ENCODE data around the gene C19orf85. TPM values are rescaled to one million over a fixed set of nuclear protein-coding genes. Genes with fewer than 3 reads are reported as not detected.
A peak's percentile ranks its signal among the peaks of the same experiment; 100 is the strongest.

The C19orf85 gene
- total and polyA plus RNA-seq, 2 donors, result 0.51 TPM; not detected in 1

GRCh38 chr19:55461974-55462626 is 2.5 kb downstream of the C19orf85 start:
- Histone ChIP-seq H3K4me1 (ENCODE audit: insufficient read depth) (peaks cover 2% of the 10 kb centered on the region), H3K36me3 (ENCODE audit: insufficient read depth) (no peaks in the 10 kb centered on the region), H3K27ac (ENCODE audit: low read depth) (no peak overlapping the region), H3K4me3 (ENCODE audit: low read depth, low read length) (peak overlapping the region; percentile 52)
- 10% methylated on average over 27 of the region's 27 CpGs for WGBS
- no peak for DNase-seq (ENCODE audit: extremely low spot score)

- peak within 1 kb of the TSS; percentile 80 for H3K4me3 ChIP-seq (ENCODE audit: low read depth, low read length)
- WGBS, result 1% methylated on average over 54 of the region's 54 CpGs
- peak within 1 kb of the TSS; percentile 78 for H3K27ac ChIP-seq (ENCODE audit: low read depth)
- peaks cover 2% of the 10 kb centered on the region for H3K4me1 ChIP-seq (ENCODE audit: insufficient read depth)
- H3K36me3 ChIP-seq (ENCODE audit: insufficient read depth), result no peaks in the 10 kb centered on the region
- DNase-seq (ENCODE audit: extremely low spot score), result peak; percentile 99
These were observed 3.1 kb downstream of the C19orf85 start, which contains the start of gene ISOC2 for GRCh38 chr19:55461259-55461973. ISOC2 (minus strand) TSS chr19:55461642; CDS start chr19:55456486, 5,156 bp downstream.

GRCh38 chr19:55460670-55461258 is 3.8 kb downstream of the C19orf85 start:
- H3K4me3 ChIP-seq (ENCODE audit: low read depth, low read length), result peak overlapping the region; percentile 80
- 6% methylated on average over 23 of the region's 24 CpGs for WGBS
- DNase-seq (ENCODE audit: extremely low spot score), result no peak
- H3K27ac ChIP-seq (ENCODE audit: low read depth), result peak overlapping the region; percentile 78
- no peaks in the 10 kb centered on the region for H3K36me3 ChIP-seq (ENCODE audit: insufficient read depth)
- H3K4me1 ChIP-seq (ENCODE audit: insufficient read depth), result peaks cover 2% of the 10 kb centered on the region

- Histone ChIP-seq H3K27ac (ENCODE audit: low read depth) (peak overlapping the region; percentile 30), H3K36me3 (ENCODE audit: insufficient read depth) (no peaks in the 10 kb centered on the region), H3K4me3 (ENCODE audit: low read depth, low read length) (peak overlapping the region; percentile 17), H3K4me1 (ENCODE audit: insufficient read depth) (peaks cover 2% of the 10 kb centered on the region)
- no peak for DNase-seq (ENCODE audit: extremely low spot score)
- WGBS, result 18% methylated on average over 16 of the region's 16 CpGs
These were observed 4.4 kb downstream of the C19orf85 start for GRCh38 chr19:55459950-55460657.

- DNase-seq (ENCODE audit: extremely low spot score), result no peak
- no peaks in the 10 kb centered on the region for H3K36me3 ChIP-seq (ENCODE audit: insufficient read depth)
- WGBS, result 50% methylated on average over 8 of the region's 8 CpGs
- no peak overlapping the region for H3K27ac ChIP-seq (ENCODE audit: low read depth)
- H3K4me1 ChIP-seq (ENCODE audit: insufficient read depth), result peaks cover 2% of the 10 kb centered on the region
- H3K4me3 ChIP-seq (ENCODE audit: low read depth, low read length), result no peak overlapping the region
These were observed 5.0 kb downstream of the C19orf85 start for GRCh38 chr19:55459551-55459949.

GRCh38 chr19:55457683-55458457 is 6.7 kb downstream of the C19orf85 start:
- Histone ChIP-seq H3K4me3 (ENCODE audit: low read depth, low read length) (no peak overlapping the region), H3K36me3 (ENCODE audit: insufficient read depth) (no peaks in the 10 kb centered on the region), H3K4me1 (ENCODE audit: insufficient read depth) (peaks cover 2% of the 10 kb centered on the region), H3K27ac (ENCODE audit: low read depth) (no peak overlapping the region)
- 87% methylated on average over 16 of the region's 16 CpGs for WGBS
- DNase-seq (ENCODE audit: extremely low spot score), result no peak

- H3K4me1 ChIP-seq (ENCODE audit: insufficient read depth), result peaks cover 2% of the 10 kb centered on the region
These were observed 8.2 kb downstream of the C19orf85 start for GRCh38 chr19:55456347-55456746.

GRCh38 chr19:55455576-55456235 is 8.8 kb downstream of the C19orf85 start:
- Histone ChIP-seq H3K4me3 (ENCODE audit: low read depth, low read length) (no peak overlapping the region), H3K4me1 (ENCODE audit: insufficient read depth) (peaks cover under 1% of the 10 kb centered on the region), H3K36me3 (ENCODE audit: insufficient read depth) (no peaks in the 10 kb centered on the region), H3K27ac (ENCODE audit: low read depth) (no peak overlapping the region)
- DNase-seq (ENCODE audit: extremely low spot score), result no peak
- WGBS, result 89% methylated on average over 11 of the region's 11 CpGs

More at GRCh38 chr19:55456347-55456746, 8.2 kb downstream of the C19orf85 start:
- 93% methylated on average over 14 of the region's 14 CpGs for WGBS
- no peak for DNase-seq (ENCODE audit: extremely low spot score)
- H3K4me3 ChIP-seq (ENCODE audit: low read depth, low read length), result no peak overlapping the region
- H3K27ac ChIP-seq (ENCODE audit: low read depth), result no peak overlapping the region
- H3K36me3 ChIP-seq (ENCODE audit: insufficient read depth), result no peaks in the 10 kb centered on the region

GRCh38 chr19:55454787-55455243 is 9.7 kb downstream of the C19orf85 start:
- no peak overlapping the region for H3K27ac ChIP-seq (ENCODE audit: low read depth)
- H3K36me3 ChIP-seq (ENCODE audit: insufficient read depth), result no peaks in the 10 kb centered on the region
- 77% methylated on average over 14 of the region's 14 CpGs for WGBS
- no peak for DNase-seq (ENCODE audit: extremely low spot score)
- H3K4me3 ChIP-seq (ENCODE audit: low read depth, low read length), result no peak overlapping the region
- H3K4me1 ChIP-seq (ENCODE audit: insufficient read depth), result no peaks in the 10 kb centered on the region

- WGBS, result 91% methylated on average over 12 of the region's 12 CpGs
- Histone ChIP-seq H3K4me1 (ENCODE audit: insufficient read depth) (no peaks in the 10 kb centered on the region), H3K36me3 (ENCODE audit: insufficient read depth) (no peaks in the 10 kb centered on the region), H3K27ac (ENCODE audit: low read depth) (no peak overlapping the region), H3K4me3 (ENCODE audit: low read depth, low read length) (no peak overlapping the region)
- DNase-seq (ENCODE audit: extremely low spot score), result no peak
These were observed 10.9 kb downstream of the C19orf85 start for GRCh38 chr19:55453511-55454260.

GRCh38 chr19:55452749-55453346 is 11.7 kb downstream of the C19orf85 start:
- Histone ChIP-seq H3K36me3 (ENCODE audit: insufficient read depth) (no peaks in the 10 kb centered on the region), H3K4me1 (ENCODE audit: insufficient read depth) (no peaks in the 10 kb centered on the region), H3K4me3 (ENCODE audit: low read depth, low read length) (no peak overlapping the region), H3K27ac (ENCODE audit: low read depth) (no peak overlapping the region)
- DNase-seq (ENCODE audit: extremely low spot score), result peak; percentile 80
- 10% methylated on average over 34 of the region's 34 CpGs for WGBS
